Upper lobe of left lung (tissue), 6 donors: ENCODE data around the gene LRRC36. TPM values are rescaled to one million over a fixed set of nuclear protein-coding genes. Genes with fewer than 3 reads are reported as not detected.

Experiments
- ATAC-seq, 2 donors: fragments of 200-7000 bp; cut with Tn5 transposase; one replicate each; pipeline ENCODE4 v1.9.1; 2022; ENCODE audit warnings: mild to moderate bottlenecking in 2 of 2, moderate library complexity in 2 of 2; ENCODE audit not compliant: low FRiP score in 2 of 2
- DNase-seq, 2 donors: peaks; one replicate each; pipeline ENCODE4 v3.0.0-alpha.2; 2019 to 2020
- H3K27ac ChIP-seq, 4 donors: fragments of 200-600 bp; sonication (generic); one replicate each; pipeline ENCODE4 v1.5.1; 2016 to 2019
- H3K27me3 ChIP-seq, 4 donors: fragments of 200-600 bp; sonication (generic); one replicate each; pipeline ENCODE4 v1.5.1; 2017 to 2019
- H3K36me3 ChIP-seq, 4 donors: fragments of 200-600 bp; sonication (generic); one replicate each; pipeline ENCODE4 v1.5.1; 2016 to 2019
- H3K4me1 ChIP-seq, 4 donors: fragments of 200-600 bp; sonication (generic); one replicate each; pipeline ENCODE4 v1.5.1; 2018 to 2019
- H3K4me3 ChIP-seq, 4 donors: fragments of 200-600 bp; sonication (generic); one replicate each; pipeline ENCODE4 v1.5.1; 2017 to 2019; ENCODE audit warnings: mild to moderate bottlenecking in 2 of 4, moderate library complexity in 1 of 4
- H3K9me3 ChIP-seq, 4 donors: fragments of 200-600 bp; sonication (generic); one replicate each; pipeline ENCODE4 v1.5.1; 2018 to 2019
- EP300 ChIP-seq, 4 donors: sonication (generic); formaldehyde crosslinking; IDR thresholded peaks; one replicate each; pipeline ENCODE4 v1.5.1; 2017; ENCODE audit warnings: antibody characterized with exemption in 4 of 4, control low read depth in 2 of 4
- POLR2A ChIP-seq, 4 donors: fragments of 450-650 bp; IDR thresholded peaks; one replicate each; pipeline ENCODE4 v1.5.1; 2016 to 2017; ENCODE audit warnings: antibody characterized with exemption in 4 of 4, mild to moderate bottlenecking in 2 of 4
- POLR2AphosphoS5 ChIP-seq, 2 donors: sonication (generic); formaldehyde crosslinking; IDR thresholded peaks; one replicate each; pipeline ENCODE4 v1.5.1; 2017; ENCODE audit warnings: antibody characterized with exemption in 2 of 2
- WGBS, 2 donors: methylation state at CpG; one replicate each; pipeline ENCODE4 v1.1.5; 2017 to 2018; 5-methylcytosine and 5-hydroxymethylcytosine counted together
- total RNA-seq, 6 donors: library from RNA; depleted of rRNA in 4 of 6; stranded (reverse); fragments of >200 nt in 4 of 6; gene quantifications; one replicate each; pipeline versions ENCODE4 v1.1.0 to v1.2.1, GENCODE V29; 2016 to 2021
- TF ChIP-seq, protein P1 (sequence below), 6 experiments: fragments of 450-650 bp in 4 of 6; fragments of 200-600 bp in 2 of 6; sonication (generic) in 2 of 6; IDR thresholded peaks; one replicate each; pipeline ENCODE4 v1.5.1; 2016 to 2019; ENCODE audit warnings: antibody characterized with exemption in 6 of 6
- donor health status: DM: no; HTN: no; CAD: no; lungs with moderate emphysema.
- donor health status: DM: no; HTN: yes; CAD: no; lungs with severe emphysema.

The LRRC36 gene
- total RNA-seq, 6 donors from 2014 or later: 5.9 to 110 (median 22.8) TPM

- no peak for DNase-seq
- TF ChIP-seq EP300 (IDR thresholded peaks at IDR 0.05): no peak
- Histone ChIP-seq H3K36me3 (no peaks in the 10 kb centered on the region), H3K27ac (no peak overlapping the region), H3K4me1 (peaks cover 14 to 31% (median 22%) of the 10 kb centered on the region in 4 donors), H3K9me3 (no peaks in the 10 kb centered on the region), H3K4me3 (no peak overlapping the region), H3K27me3 (no peaks in the 10 kb centered on the region)
- ATAC-seq: no peak
- 88 to 91% methylated on average over 3 of the region's 3 CpGs for WGBS, 2 donors
Measured at GRCh38 chr16:67419502-67419901, 92.9 kb downstream of the LRRC36 start.

- no peaks in the 10 kb centered on the region for H3K36me3 ChIP-seq
- no peak for TF ChIP-seq EP300 (IDR thresholded peaks at IDR 0.05)
- no peak for TF ChIP-seq POLR2AphosphoS5 (IDR thresholded peaks at IDR 0.05)
- no peak for TF ChIP-seq POLR2A (IDR thresholded peaks at IDR 0.05)
- TF ChIP-seq, protein P1, sequence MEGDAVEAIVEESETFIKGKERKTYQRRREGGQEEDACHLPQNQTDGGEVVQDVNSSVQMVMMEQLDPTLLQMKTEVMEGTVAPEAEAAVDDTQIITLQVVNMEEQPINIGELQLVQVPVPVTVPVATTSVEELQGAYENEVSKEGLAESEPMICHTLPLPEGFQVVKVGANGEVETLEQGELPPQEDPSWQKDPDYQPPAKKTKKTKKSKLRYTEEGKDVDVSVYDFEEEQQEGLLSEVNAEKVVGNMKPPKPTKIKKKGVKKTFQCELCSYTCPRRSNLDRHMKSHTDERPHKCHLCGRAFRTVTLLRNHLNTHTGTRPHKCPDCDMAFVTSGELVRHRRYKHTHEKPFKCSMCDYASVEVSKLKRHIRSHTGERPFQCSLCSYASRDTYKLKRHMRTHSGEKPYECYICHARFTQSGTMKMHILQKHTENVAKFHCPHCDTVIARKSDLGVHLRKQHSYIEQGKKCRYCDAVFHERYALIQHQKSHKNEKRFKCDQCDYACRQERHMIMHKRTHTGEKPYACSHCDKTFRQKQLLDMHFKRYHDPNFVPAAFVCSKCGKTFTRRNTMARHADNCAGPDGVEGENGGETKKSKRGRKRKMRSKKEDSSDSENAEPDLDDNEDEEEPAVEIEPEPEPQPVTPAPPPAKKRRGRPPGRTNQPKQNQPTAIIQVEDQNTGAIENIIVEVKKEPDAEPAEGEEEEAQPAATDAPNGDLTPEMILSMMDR (IDR thresholded peaks at IDR 0.05): no peak
- no peaks in the 10 kb centered on the region for H3K27me3 ChIP-seq
- DNase-seq (no peak), ATAC-seq (no peak)
- H3K27ac ChIP-seq: no peak overlapping the region
- peaks cover 13 to 28% (median 22%) of the 10 kb centered on the region in 4 donors for H3K4me1 ChIP-seq
- H3K4me3 ChIP-seq: no peak overlapping the region
- 79 to 88% methylated on average over 3 of the region's 3 CpGs for WGBS, 2 donors
- H3K9me3 ChIP-seq: no peaks in the 10 kb centered on the region
Measured at GRCh38 chr16:67419931-67420330, 93.3 kb downstream of the LRRC36 start.

- Histone ChIP-seq H3K4me1 (peaks cover 6 to 17% (median 12%) of the 10 kb centered on the region in 4 donors), H3K27ac (no peak overlapping the region), H3K9me3 (no peaks in the 10 kb centered on the region), H3K4me3 (no peak overlapping the region), H3K27me3 (no peaks in the 10 kb centered on the region), H3K36me3 (no peaks in the 10 kb centered on the region)
- ATAC-seq (no peak), DNase-seq (no peak)
- WGBS, 2 donors: 84% methylated on average over 4 of the region's 4 CpGs; no CpG with 5 or more reads in 1 of the 2 donors
- TF ChIP-seq, protein P1 (IDR thresholded peaks at IDR 0.05): no peak
- TF ChIP-seq POLR2AphosphoS5 (IDR thresholded peaks at IDR 0.05) (no peak), EP300 (IDR thresholded peaks at IDR 0.05) (no peak), POLR2A (IDR thresholded peaks at IDR 0.05) (no peak)
Measured at GRCh38 chr16:67421030-67421429, 94.4 kb downstream of the LRRC36 start.

DNA sequence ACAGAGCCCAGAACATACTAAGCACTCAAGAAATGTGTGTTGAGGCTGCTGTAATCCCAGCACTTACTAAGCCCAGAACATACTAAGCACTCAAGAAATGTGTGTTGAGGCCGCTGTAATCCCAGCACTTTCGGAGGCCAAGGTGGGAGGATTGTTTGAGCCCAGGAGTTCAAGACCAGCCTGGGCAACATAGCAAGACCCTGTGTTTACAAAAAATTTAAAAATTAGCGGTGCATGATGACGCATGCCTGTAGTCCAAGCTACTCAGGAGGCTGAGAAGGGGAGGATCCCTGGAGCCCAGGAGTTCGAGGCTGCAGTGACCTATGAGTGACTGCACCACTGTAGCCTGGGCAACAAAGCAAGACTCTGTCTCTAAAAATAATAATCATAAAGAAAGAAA, 96.4 kb downstream of the LRRC36 start:
- no peaks in the 10 kb centered on the region for H3K9me3 ChIP-seq
- no peak overlapping the region for H3K27ac ChIP-seq
- WGBS, 2 donors: 88 to 89% methylated on average over 5 of the region's 5 CpGs
- no peaks in the 10 kb centered on the region for H3K27me3 ChIP-seq
- peaks cover 0 to 10% (median 8%) of the 10 kb centered on the region in 4 donors for H3K4me1 ChIP-seq
- ATAC-seq (no peak), DNase-seq (no peak)
- H3K4me3 ChIP-seq: no peak overlapping the region
- H3K36me3 ChIP-seq: no peaks in the 10 kb centered on the region
- TF ChIP-seq POLR2A (IDR thresholded peaks at IDR 0.05) (no peak), POLR2AphosphoS5 (IDR thresholded peaks at IDR 0.05) (no peak), EP300 (IDR thresholded peaks at IDR 0.05) (no peak)
- TF ChIP-seq, protein P1 (IDR thresholded peaks at IDR 0.05): no peak

DNA sequence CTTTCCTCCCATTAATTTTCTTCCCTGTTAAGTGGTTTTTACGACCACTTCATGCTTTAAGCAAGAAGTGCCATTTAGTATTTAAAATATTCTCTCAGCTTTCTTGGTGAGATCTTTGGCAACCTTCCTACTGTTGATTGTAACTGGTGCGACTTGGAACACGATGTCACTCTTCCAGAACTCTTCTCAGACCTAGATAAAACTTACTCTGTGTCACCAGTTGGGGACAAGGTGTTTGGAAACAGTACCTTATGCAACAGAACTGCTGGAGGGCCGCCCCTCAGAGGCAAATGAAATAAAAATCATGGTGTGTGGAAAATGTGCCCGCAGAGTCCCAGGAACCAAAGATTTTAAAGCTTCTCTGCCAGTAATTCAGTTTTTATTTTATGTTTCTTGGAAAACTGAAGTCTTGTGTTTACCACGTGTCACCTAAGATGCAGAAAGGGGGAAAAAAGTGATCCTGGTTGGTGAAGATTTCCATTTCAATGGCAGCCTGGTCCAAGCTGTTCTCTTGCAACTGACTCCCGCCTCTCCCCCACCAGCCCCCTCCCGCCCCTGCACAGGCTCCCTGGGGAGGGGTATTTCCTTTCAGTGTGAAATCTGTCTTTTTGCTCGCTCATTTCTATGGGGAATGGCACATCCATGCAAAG, 97.1 kb downstream of the LRRC36 start:
- WGBS, 2 donors: 33 to 47% methylated on average over 9 of the region's 9 CpGs
- Histone ChIP-seq H3K27ac (peak overlapping the region in 3 of 4 donors; percentile 10 to 64 (median 18)), H3K9me3 (no peaks in the 10 kb centered on the region), H3K36me3 (no peaks in the 10 kb centered on the region), H3K4me3 (no peak overlapping the region), H3K27me3 (no peaks in the 10 kb centered on the region), H3K4me1 (peaks cover 6 to 18% (median 14%) of the 10 kb centered on the region in 4 donors)
- ATAC-seq: no peak
- TF ChIP-seq, protein P1 (IDR thresholded peaks at IDR 0.05): no peak
- peak in 2 of 4 donors; percentile 12 to 82 for TF ChIP-seq EP300 (IDR thresholded peaks at IDR 0.05)
- DNase-seq: peak in 1 of 2 donors; percentile 61
